GM12878 (cell line): ENCODE data around the gene SGMS1. TPM values are rescaled to one million over a fixed set of nuclear protein-coding genes. Genes with fewer than 3 reads are reported as not detected.

Source experiments
- ATAC-seq: fragments of 200-7000 bp; cut with Tn5 transposase; 3 replicates; pipeline ENCODE4 v1.9.1; 2020; ENCODE audit warnings: mild to moderate bottlenecking, moderate library complexity
- BruUV-seq: library from RNA; stranded (reverse); fragments of 400-500 nt; replicated peaks from 2 replicates; lab custom pipeline; 2021; lab: Mats Ljungman, UMichigan
- CTCF ChIA-PET: fragments of 300-600 bp; sonication (Branson Sonifier 250); formaldehyde crosslinking; extraction: SDS; loops from one replicate; lab custom pipeline; 2021; ENCODE audit warnings: inconsistent platforms; lab: Yijun Ruan, JAX
- POLR2A ChIA-PET: fragments of 350-600 bp; formaldehyde crosslinking; extraction: SDS; loops from one replicate; lab custom pipeline; 2021; ENCODE audit warnings: inconsistent platforms; lab: Charles Lee
- RAD21 ChIA-PET: fragments of 300-600 bp; sonication (Branson Sonifier 250); formaldehyde crosslinking; loops from one replicate; lab custom pipeline; 2023; ENCODE audit warnings: antibody characterized with exemption; ENCODE audit not compliant: unreplicated experiment; lab: Charles Lee
- SMC1A ChIA-PET: fragments of 300-600 bp; sonication (Branson Sonifier 250); formaldehyde crosslinking; loops from one replicate; lab custom pipeline; 2023; ENCODE audit not compliant: unreplicated experiment, uncharacterized antibody; lab: Charles Lee
- DNase-seq: peaks from one replicate; pipeline ENCODE4 v3.0.0-alpha.2; 2011; ENCODE audit warnings: low read depth, low spot score
- FAIRE-seq: peaks from 3 replicates; lab custom pipeline; 2011; peaks lifted over from hg19 to GRCh38; lab: Jason Lieb, UNC
- H2AFZ ChIP-seq: 2 replicates; pipeline ENCODE4 v1.6.0; 2011; ENCODE audit warnings: low read depth, low read length, control low read depth; ENCODE audit not compliant: control insufficient read depth
- H3K27ac ChIP-seq: 2 replicates; pipeline ENCODE4 v1.5.1; 2011; ENCODE audit warnings: control low read depth; ENCODE audit not compliant: control insufficient read depth, insufficient read depth
- H3K27me3 ChIP-seq, 2 experiments: replicated peaks in 1 of 2; 2 replicates each; pipeline versions ENCODE4 v1.6.0 to v1.6.1; 2011; ENCODE audit warnings: low read length in 1 of 2; ENCODE audit not compliant: control insufficient read depth in 2 of 2, insufficient read depth in 2 of 2
- H3K36me3 ChIP-seq, 2 experiments: 2 replicates each; pipeline ENCODE4 v1.5.1; 2011; ENCODE audit warnings: low read length in 1 of 2; ENCODE audit not compliant: control insufficient read depth in 2 of 2, insufficient read depth in 2 of 2
- H3K4me1 ChIP-seq: 2 replicates; pipeline ENCODE4 v1.6.1; 2011; ENCODE audit warnings: mild to moderate bottlenecking, low read length, moderate library complexity, mixed read lengths; ENCODE audit not compliant: control insufficient read depth, insufficient read depth
- H3K4me2 ChIP-seq: 2 replicates; pipeline ENCODE4 v1.6.0; 2011; ENCODE audit warnings: control low read depth; ENCODE audit not compliant: control insufficient read depth, insufficient read depth
- H3K4me3 ChIP-seq: fragments of 200-600 bp; sonication (generic); 2 replicates; pipeline ENCODE4 v1.5.1; 2016
- H3K79me2 ChIP-seq: 2 replicates; pipeline ENCODE4 v1.6.0; 2011; ENCODE audit warnings: low read length; ENCODE audit not compliant: control insufficient read depth, insufficient read depth
- H3K9ac ChIP-seq: 2 replicates; pipeline ENCODE4 v1.8.0; 2011; ENCODE audit warnings: low read length, control low read depth, mixed read lengths; ENCODE audit not compliant: control insufficient read depth, insufficient read depth
- H3K9me3 ChIP-seq: replicated peaks from 3 replicates; pipeline ENCODE4 v1.5.1; 2011; ENCODE audit warnings: mild to moderate bottlenecking, low read length; ENCODE audit not compliant: control insufficient read depth, insufficient read depth
- H4K20me1 ChIP-seq: 2 replicates; pipeline ENCODE4 v1.6.0; 2011; ENCODE audit not compliant: control insufficient read depth, insufficient read depth
- BMI1 ChIP-seq: fragments of 450-650 bp; IDR thresholded peaks from 2 replicates; pipeline ENCODE4 v1.6.1; 2016; ENCODE audit warnings: mild to moderate bottlenecking, moderate library complexity, borderline replicate concordance
- CREM ChIP-seq: IDR thresholded peaks from 2 replicates; pipeline ENCODE4 v1.6.1; 2014; ENCODE audit warnings: antibody characterized with exemption, low read depth
- FOXK2 ChIP-seq: fragments of 450-650 bp; IDR thresholded peaks from 2 replicates; pipeline ENCODE4 v1.6.1; 2017; ENCODE audit warnings: mild to moderate bottlenecking, moderate library complexity
- HCFC1 ChIP-seq: fragments of 150-350 bp; IDR thresholded peaks from 2 replicates; pipeline ENCODE4 v1.6.1; 2014; ENCODE audit warnings: low read length
- IRF4 ChIP-seq: IDR thresholded peaks from 2 replicates; pipeline ENCODE4 v1.6.1; 2011; ENCODE audit warnings: low read depth, low read length
- NFYA ChIP-seq: IDR thresholded peaks from 2 replicates; pipeline ENCODE4 v1.6.1; 2011; ENCODE audit warnings: low read depth, mild to moderate bottlenecking, low read length, improper control_type of control experiment, borderline replicate concordance
- NRF1 ChIP-seq: conservative IDR thresholded peaks from 2 replicates; pipeline ENCODE4 v1.6.1; 2011; ENCODE audit warnings: mild to moderate bottlenecking, low read depth, low read length, improper control_type of control experiment
- PAX5 ChIP-seq: IDR thresholded peaks from 2 replicates; pipeline ENCODE4 v1.6.1; 2011; ENCODE audit warnings: low read depth, low read length, borderline replicate concordance
- RUNX3 ChIP-seq: IDR thresholded peaks from 2 replicates; pipeline ENCODE4 v1.6.1; 2012; ENCODE audit warnings: low read length, inconsistent platforms
- SMAD5 ChIP-seq: IDR thresholded peaks from 2 replicates; pipeline ENCODE4 v1.6.1; 2016; ENCODE audit warnings: antibody characterized with exemption, low read depth
- SREBF1 ChIP-seq: IDR thresholded peaks from 2 replicates; pipeline ENCODE4 v1.6.1; 2012; ENCODE audit warnings: mild to moderate bottlenecking, low read length
- TCF7 ChIP-seq: IDR thresholded peaks from 2 replicates; pipeline ENCODE4 v1.6.1; 2014; ENCODE audit warnings: antibody characterized with exemption, borderline replicate concordance
- whole genome bisulfite sequencing: methylation state at CpG from one replicate; pipeline ENCODE4 v1.1.6; 2016; ENCODE audit warnings: low lambda C conversion rate; ENCODE audit not compliant: insufficient replicate concordance, insufficient coverage; ENCODE audit errors: missing lambda C conversion rate; 5-methylcytosine and 5-hydroxymethylcytosine counted together
- in situ Hi-C: fragments of 300-500 bp; cut with MboI; formaldehyde crosslinking; loops from 9 replicates; pipeline ENCODE4 v1.14.3; 2018; ENCODE audit warnings: mixed read lengths
- intact Hi-C: fragments of 100-400 bp; cut with micrococcal nuclease; formaldehyde crosslinking; loops from one replicate; pipeline ENCODE4 v1.14.2; 2022; ENCODE audit not compliant: unreplicated experiment
- polyA plus RNA-seq, 11 experiments: library from polyadenylated mRNA; depleted of rRNA in 4 of 11; unstranded in 6 of 11; stranded (reverse) in 5 of 11; fragments of >200 nt; fragmentation: Nextera tagmentation in 4 of 11; fragmentation: Illumina TruSeq in 1 of 11; extraction: Ambion mirVana in 4 of 11; extraction: Trizol in 1 of 11; gene quantifications; 1 replicate in 1 of 11; 2 replicates in 10 of 11; pipeline versions ENCODE4 v1.2.1 to v1.2.3, GENCODE V29; 2011 to 2016; ENCODE audit warnings: inconsistent platforms in 2 of 11, missing spikeins in 2 of 11, low read depth in 1 of 11
- total RNA-seq, 4 experiments: library from RNA; depleted of rRNA in 3 of 4; stranded (reverse); fragments of >200 nt in 3 of 4; fragmentation: Illumina TruSeq in 1 of 4; extraction: Trizol in 1 of 4; gene quantifications; 2 replicates each; pipeline versions ENCODE4 v1.2.1 to v1.2.3, GENCODE V29; 2013 to 2021
- TF ChIP-seq, protein P1 (sequence below): IDR thresholded peaks from 2 replicates; pipeline ENCODE4 v1.6.1; 2011; ENCODE audit warnings: borderline replicate concordance, low read depth, mild to moderate bottlenecking, moderate library complexity, mixed read lengths, low read length; ENCODE audit not compliant: insufficient read depth; ENCODE audit errors: extremely low read length
- TF ChIP-seq, protein P2 (sequence below): fragments of 450-650 bp; IDR thresholded peaks from 2 replicates; pipeline ENCODE4 v1.6.1; 2016; ENCODE audit warnings: mild to moderate bottlenecking
- TF ChIP-seq, protein P3 (sequence below): IDR thresholded peaks from 2 replicates; pipeline ENCODE4 v1.6.1; 2012; ENCODE audit warnings: low read length, inconsistent platforms
- TF ChIP-seq, protein P4 (sequence below): fragments of 450-650 bp; IDR thresholded peaks from 2 replicates; pipeline ENCODE4 v1.6.1; 2017; ENCODE audit warnings: antibody characterized with exemption, mild to moderate bottlenecking, moderate library complexity

Gene SGMS1
- total and polyA plus RNA-seq, 10 of the 15 experiments (the other 5 are each of a cell fraction or from before 2014, with no cell fraction given): 1.4 to 14.5 (median 4.9) TPM

DNA sequence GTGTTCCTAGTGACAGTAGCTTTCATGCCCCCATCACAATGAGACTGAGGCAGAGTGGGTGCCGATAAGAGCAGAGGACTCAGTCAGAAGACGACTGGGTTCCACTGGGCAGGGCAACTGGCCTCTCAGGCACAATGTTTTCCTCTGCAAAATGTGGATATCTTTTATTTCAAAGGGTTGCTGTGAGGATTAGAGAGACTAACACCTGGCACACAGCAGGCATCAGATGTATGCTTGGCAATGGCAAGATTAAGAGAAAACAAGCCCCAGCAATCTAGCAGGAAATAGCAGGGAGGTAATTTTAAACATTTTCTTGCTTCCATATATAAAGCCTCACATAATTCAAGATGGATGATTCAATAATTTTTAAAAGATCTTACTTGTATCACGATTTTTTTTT, 28.0 kb downstream of the SGMS1 start:
- RAD21 ChIA-PET: no interaction called here
- Histone ChIP-seq H3K36me3 (no peaks in the 10 kb centered on the region), H2AFZ (no peak overlapping the region), H3K4me1 (no peaks in the 10 kb centered on the region), H3K4me2 (no peak overlapping the region), H3K4me3 (no peak overlapping the region), H3K9me3 (no peaks in the 10 kb centered on the region), H3K9ac (no peak overlapping the region), H3K27me3 (no peaks in the 10 kb centered on the region), H3K27ac (no peak overlapping the region), H3K79me2 (no peaks in the 10 kb centered on the region; the same call in 1 of the 2 replicates), H4K20me1 (no peaks in the 10 kb centered on the region)
- SMC1A ChIA-PET: interaction anchor here (1.5 to 1.6 kb wide), 2 partner anchors 9 to 18 kb away, joined by 3 to 5 read pairs; no protein-coding TSS in a partner anchor
- BruUV-seq: no TSS peak
- POLR2A ChIA-PET: interaction anchor here (0.7 kb wide), 1 partner anchor 216 kb away, joined by 5 read pairs; no protein-coding TSS in a partner anchor
- no peak for ATAC-seq
- in situ Hi-C loops: no loop called here
- 97% methylated on average over 3 of the region's 3 CpGs for WGBS
- DNase-seq: no peak
- no peak for FAIRE-seq
- CTCF ChIA-PET: interaction anchor here (0.6 kb wide), 2 partner anchors 10 to 102 kb away, joined by 3 read pairs; no protein-coding TSS in a partner anchor
- no peak for TF ChIP-seq TCF7
- TF ChIP-seq HCFC1: no peak
- TF ChIP-seq RUNX3: no peak
- TF ChIP-seq NRF1: no peak
- TF ChIP-seq, protein P1, sequence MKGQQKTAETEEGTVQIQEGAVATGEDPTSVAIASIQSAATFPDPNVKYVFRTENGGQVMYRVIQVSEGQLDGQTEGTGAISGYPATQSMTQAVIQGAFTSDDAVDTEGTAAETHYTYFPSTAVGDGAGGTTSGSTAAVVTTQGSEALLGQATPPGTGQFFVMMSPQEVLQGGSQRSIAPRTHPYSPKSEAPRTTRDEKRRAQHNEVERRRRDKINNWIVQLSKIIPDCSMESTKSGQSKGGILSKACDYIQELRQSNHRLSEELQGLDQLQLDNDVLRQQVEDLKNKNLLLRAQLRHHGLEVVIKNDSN: no peak
- TF ChIP-seq, protein P2, sequence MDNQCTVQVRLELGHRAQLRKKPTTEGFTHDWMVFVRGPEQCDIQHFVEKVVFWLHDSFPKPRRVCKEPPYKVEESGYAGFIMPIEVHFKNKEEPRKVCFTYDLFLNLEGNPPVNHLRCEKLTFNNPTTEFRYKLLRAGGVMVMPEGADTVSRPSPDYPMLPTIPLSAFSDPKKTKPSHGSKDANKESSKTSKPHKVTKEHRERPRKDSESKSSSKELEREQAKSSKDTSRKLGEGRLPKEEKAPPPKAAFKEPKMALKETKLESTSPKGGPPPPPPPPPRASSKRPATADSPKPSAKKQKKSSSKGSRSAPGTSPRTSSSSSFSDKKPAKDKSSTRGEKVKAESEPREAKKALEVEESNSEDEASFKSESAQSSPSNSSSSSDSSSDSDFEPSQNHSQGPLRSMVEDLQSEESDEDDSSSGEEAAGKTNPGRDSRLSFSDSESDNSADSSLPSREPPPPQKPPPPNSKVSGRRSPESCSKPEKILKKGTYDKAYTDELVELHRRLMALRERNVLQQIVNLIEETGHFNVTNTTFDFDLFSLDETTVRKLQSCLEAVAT: no peak
- TF ChIP-seq, protein P3, sequence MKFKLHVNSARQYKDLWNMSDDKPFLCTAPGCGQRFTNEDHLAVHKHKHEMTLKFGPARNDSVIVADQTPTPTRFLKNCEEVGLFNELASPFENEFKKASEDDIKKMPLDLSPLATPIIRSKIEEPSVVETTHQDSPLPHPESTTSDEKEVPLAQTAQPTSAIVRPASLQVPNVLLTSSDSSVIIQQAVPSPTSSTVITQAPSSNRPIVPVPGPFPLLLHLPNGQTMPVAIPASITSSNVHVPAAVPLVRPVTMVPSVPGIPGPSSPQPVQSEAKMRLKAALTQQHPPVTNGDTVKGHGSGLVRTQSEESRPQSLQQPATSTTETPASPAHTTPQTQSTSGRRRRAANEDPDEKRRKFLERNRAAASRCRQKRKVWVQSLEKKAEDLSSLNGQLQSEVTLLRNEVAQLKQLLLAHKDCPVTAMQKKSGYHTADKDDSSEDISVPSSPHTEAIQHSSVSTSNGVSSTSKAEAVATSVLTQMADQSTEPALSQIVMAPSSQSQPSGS: no peak
- no peak for TF ChIP-seq SMAD5
- TF ChIP-seq SREBF1: no peak
- no peak for TF ChIP-seq BMI1
- no peak for TF ChIP-seq IRF4
- no peak for TF ChIP-seq FOXK2
- no peak for TF ChIP-seq NFYA
- TF ChIP-seq, protein P4, sequence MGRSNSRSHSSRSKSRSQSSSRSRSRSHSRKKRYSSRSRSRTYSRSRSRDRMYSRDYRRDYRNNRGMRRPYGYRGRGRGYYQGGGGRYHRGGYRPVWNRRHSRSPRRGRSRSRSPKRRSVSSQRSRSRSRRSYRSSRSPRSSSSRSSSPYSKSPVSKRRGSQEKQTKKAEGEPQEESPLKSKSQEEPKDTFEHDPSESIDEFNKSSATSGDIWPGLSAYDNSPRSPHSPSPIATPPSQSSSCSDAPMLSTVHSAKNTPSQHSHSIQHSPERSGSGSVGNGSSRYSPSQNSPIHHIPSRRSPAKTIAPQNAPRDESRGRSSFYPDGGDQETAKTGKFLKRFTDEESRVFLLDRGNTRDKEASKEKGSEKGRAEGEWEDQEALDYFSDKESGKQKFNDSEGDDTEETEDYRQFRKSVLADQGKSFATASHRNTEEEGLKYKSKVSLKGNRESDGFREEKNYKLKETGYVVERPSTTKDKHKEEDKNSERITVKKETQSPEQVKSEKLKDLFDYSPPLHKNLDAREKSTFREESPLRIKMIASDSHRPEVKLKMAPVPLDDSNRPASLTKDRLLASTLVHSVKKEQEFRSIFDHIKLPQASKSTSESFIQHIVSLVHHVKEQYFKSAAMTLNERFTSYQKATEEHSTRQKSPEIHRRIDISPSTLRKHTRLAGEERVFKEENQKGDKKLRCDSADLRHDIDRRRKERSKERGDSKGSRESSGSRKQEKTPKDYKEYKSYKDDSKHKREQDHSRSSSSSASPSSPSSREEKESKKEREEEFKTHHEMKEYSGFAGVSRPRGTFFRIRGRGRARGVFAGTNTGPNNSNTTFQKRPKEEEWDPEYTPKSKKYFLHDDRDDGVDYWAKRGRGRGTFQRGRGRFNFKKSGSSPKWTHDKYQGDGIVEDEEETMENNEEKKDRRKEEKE: no peak
- no peak for TF ChIP-seq CREM
- TF ChIP-seq PAX5: no peak
- TF ChIP-seq, all 136 proteins: peak for 0
- intact Hi-C loops: no loop called here
